Kidney (tissue), 14 donors: Measurements from ENCODE around the gene NKAIN1. TPM values are rescaled to one million over a fixed set of nuclear protein-coding genes. Genes with fewer than 3 reads are reported as not detected.

Source experiments
- DNase-seq, 5 donors: peaks; one replicate each; pipeline ENCODE4 v3.0.0-alpha.2; 2013 to 2020
- FAIRE-seq: peaks from 2 replicates; lab custom pipeline; 2012; peaks lifted over from hg19 to GRCh38; lab: Jason Lieb, UNC
- H3K27ac ChIP-seq, 2 donors: one replicate each; pipeline ENCODE4 v1.7.0; 2013; ENCODE audit warnings: low read depth in 2 of 2, low read length in 2 of 2, inconsistent platforms in 1 of 2
- H3K27me3 ChIP-seq: one replicate; pipeline ENCODE4 v1.7.1; 2013; ENCODE audit warnings: low read length, inconsistent platforms; ENCODE audit not compliant: control insufficient read depth, insufficient read depth
- H3K36me3 ChIP-seq, 3 donors: one replicate each; pipeline versions ENCODE4 v1.7.0 to v1.7.1; 2013; ENCODE audit warnings: low read length in 3 of 3, control low read depth in 1 of 3, inconsistent platforms in 1 of 3; ENCODE audit not compliant: insufficient read depth in 3 of 3, control insufficient read depth in 2 of 3
- H3K4me1 ChIP-seq, 3 donors: one replicate each; pipeline versions ENCODE4 v1.7.0 to v1.7.1; 2013; ENCODE audit warnings: low read length in 3 of 3, inconsistent platforms in 1 of 3, low read depth in 1 of 3; ENCODE audit not compliant: control insufficient read depth in 2 of 3, insufficient read depth in 2 of 3
- H3K4me3 ChIP-seq, 3 donors: one replicate each; pipeline versions ENCODE4 v1.7.0 to v1.8.1; 2013; ENCODE audit warnings: low read length in 3 of 3, control low read depth in 1 of 3, inconsistent platforms in 1 of 3
- H3K9ac ChIP-seq, 3 donors: one replicate each; pipeline versions ENCODE4 v1.7.0 to v1.7.1; 2013; ENCODE audit warnings: low read length in 3 of 3, control low read depth in 1 of 3, inconsistent platforms in 1 of 3
- H3K9me3 ChIP-seq, 3 donors: one replicate each; pipeline versions ENCODE4 v1.7.0 to v1.7.1; 2013; ENCODE audit warnings: low read length in 3 of 3, control low read depth in 1 of 3, inconsistent platforms in 1 of 3; ENCODE audit not compliant: control insufficient read depth in 2 of 3, insufficient read depth in 1 of 3
- CTCF ChIP-seq: IDR thresholded peaks from 3 replicates; pipeline ENCODE4 v1.5.1; 2012; ENCODE audit warnings: mild to moderate bottlenecking, moderate library complexity, borderline replicate concordance; ENCODE audit not compliant: insufficient read depth; ENCODE audit errors: extremely low read depth
- intact Hi-C: fragments of 100-400 bp; cut with DNase I; formaldehyde crosslinking; loops from one replicate; pipeline ENCODE4 v1.11.1; 2022
- polyA plus RNA-seq: library from polyadenylated mRNA; stranded (reverse); fragments of 350-450 nt; fragmentation: Illumina TruSeq; extraction: RNeasy Lipid Tissue Mini Kit (QIAGEN cat#74804); gene quantifications from one replicate; pipeline ENCODE4 v1.2.3, GENCODE V29; 2014; ENCODE audit warnings: low read depth, low replicate concordance; ENCODE audit not compliant: insufficient read depth
- total RNA-seq: library from RNA; stranded (reverse); fragmentation: NEBNext Ultra II Directional; extraction: Animal tissue kit (Norgen Biotek cat#: 25700); gene quantifications from one replicate; pipeline ENCODE4 v1.2.1, GENCODE V29; 2021
- donor health status: control.
- donor health status: control.
- donor health status: control.
- donor health status: control.
- donor health status: control.
- donor health status: DM: yes; HTN: yes; CAD: no.
- donor health status: Normal renal cell carcinoma (clear cell type).

The NKAIN1 gene
- total and polyA plus RNA-seq, 2 donors from 2014 or later, result 0.19 to 0.34 TPM

DNA sequence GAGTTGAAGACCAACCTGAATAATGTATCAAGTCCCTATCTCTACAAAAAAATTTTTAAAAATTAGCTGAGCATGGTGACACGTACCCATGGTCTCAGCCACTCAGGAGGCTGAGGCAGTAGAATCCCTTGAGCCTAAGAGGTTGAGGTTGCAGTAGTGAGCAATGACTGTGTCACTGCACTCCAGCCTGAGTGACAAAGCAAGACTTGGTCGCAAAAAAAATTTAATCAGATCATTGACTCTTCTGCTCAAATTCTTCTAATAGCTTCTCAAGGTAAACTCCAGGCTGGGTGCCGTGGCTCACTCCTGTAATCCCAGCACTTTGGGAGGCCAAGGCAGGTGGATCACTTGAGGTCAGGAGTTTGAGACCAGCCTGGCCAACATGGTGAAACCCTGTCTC, 88.3 kb downstream of the NKAIN1 start:
- no peaks in the 10 kb centered on the region for H3K36me3 ChIP-seq
- no peak overlapping the region for H3K4me3 ChIP-seq
- DNase-seq, result no peak
- intact Hi-C loops, result no loop called here
- no peak for FAIRE-seq
- peaks cover 0 to 2% (median 0%) of the 10 kb centered on the region in 3 donors for H3K4me1 ChIP-seq
- no peaks in the 10 kb centered on the region for H3K27me3 ChIP-seq
- no peaks in the 10 kb centered on the region for H3K9me3 ChIP-seq
- H3K27ac ChIP-seq, result no peak overlapping the region
- TF ChIP-seq CTCF, result no peak
- no peak overlapping the region for H3K9ac ChIP-seq

GRCh38 chr1:31148409-31148808, 91.3 kb downstream of the NKAIN1 start:
- intact Hi-C loops, result no loop called here
- TF ChIP-seq CTCF, result no peak
- H3K9me3 ChIP-seq, result no peaks in the 10 kb centered on the region
- FAIRE-seq (no peak), DNase-seq (no peak)
- H3K9ac ChIP-seq, result no peak overlapping the region
- H3K4me1 ChIP-seq, result no peaks in the 10 kb centered on the region
- no peaks in the 10 kb centered on the region for H3K36me3 ChIP-seq
- no peak overlapping the region for H3K27ac ChIP-seq
- H3K4me3 ChIP-seq, result no peak overlapping the region
- H3K27me3 ChIP-seq, result no peaks in the 10 kb centered on the region

- Histone ChIP-seq H3K36me3 (no peaks in the 10 kb centered on the region), H3K27me3 (no peaks in the 10 kb centered on the region), H3K9me3 (no peaks in the 10 kb centered on the region), H3K4me1 (no peaks in the 10 kb centered on the region), H3K27ac (no peak overlapping the region), H3K4me3 (no peak overlapping the region), H3K9ac (no peak overlapping the region)
- no peak for TF ChIP-seq CTCF
- intact Hi-C loops, result no loop called here
- FAIRE-seq (no peak), DNase-seq (peak in 1 of 5 donors; percentile 23)
Observed at GRCh38 chr1:31145648-31146047, 94.0 kb downstream of the NKAIN1 start.

- no peaks in the 10 kb centered on the region for H3K36me3 ChIP-seq
- no peaks in the 10 kb centered on the region for H3K9me3 ChIP-seq
- H3K27me3 ChIP-seq, result no peaks in the 10 kb centered on the region
- H3K4me3 ChIP-seq, result no peak overlapping the region
- no peak for TF ChIP-seq CTCF
- DNase-seq, result peak in 1 of 5 donors; percentile 35
- no peak for FAIRE-seq
- no peaks in the 10 kb centered on the region for H3K4me1 ChIP-seq
- H3K27ac ChIP-seq, result no peak overlapping the region
- intact Hi-C loops, result no loop called here
- H3K9ac ChIP-seq, result no peak overlapping the region
Observed at GRCh38 chr1:31144442-31144841, 95.2 kb downstream of the NKAIN1 start.
